Measurements from ENCODE around the gene NDUFS6.

Gene NDUFS6

DNA sequence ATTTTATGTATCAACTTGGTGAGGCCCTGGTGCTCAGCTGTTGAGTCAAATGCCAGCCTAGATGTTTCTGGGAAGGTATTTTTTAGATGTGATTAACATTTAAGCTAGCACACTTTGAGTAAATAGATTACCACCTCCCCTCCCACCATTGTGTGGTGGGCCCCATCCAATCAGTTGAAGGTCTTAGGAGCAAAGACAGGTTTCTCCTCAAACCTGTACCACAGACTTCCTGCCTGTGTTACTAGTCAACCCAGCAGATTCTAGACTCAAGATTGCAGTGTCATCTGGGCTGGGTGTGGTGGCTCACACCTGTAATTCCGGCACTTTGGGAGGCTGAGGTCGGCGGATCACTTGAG lies 35.3 kb upstream of the NDUFS6 start:
- DNase-seq = no peak

DNA sequence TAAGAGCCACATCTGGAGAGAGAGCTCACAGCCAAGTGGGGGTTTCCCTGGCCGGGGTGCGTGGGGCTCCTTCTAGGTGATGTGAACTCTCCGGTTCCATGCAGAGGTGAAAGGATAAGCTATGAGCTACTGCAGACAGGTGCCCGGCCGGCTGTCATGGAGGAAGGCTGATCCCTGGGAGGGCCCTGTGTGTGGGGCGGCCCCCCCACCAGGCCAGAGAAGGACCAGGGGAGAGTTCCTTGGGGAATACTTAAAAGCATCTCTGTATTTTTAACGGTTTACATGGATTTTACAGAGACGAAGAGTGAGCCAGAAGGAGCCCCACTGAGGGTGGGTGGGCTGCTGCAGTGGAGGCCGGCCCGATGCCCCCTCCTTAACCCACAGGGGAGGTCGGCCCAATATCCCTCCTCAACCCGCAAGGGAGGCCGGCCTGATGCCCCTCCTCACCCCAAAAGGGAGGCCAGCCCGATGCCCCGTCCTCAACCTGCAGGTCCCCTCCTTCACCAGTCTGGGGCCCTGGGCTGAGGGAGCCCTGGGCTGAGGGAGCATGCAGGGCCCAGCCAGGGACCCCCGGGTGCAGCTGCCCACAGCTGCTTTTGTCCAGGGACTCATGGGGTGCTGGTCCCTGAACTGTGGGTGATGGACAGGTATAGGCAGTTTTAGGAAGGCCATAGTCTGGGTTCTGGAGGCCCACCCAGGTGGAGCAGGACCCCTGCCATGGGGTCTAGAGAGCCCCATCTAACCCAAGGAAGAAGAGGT lies 33.5 kb upstream of the NDUFS6 start:
- DNase-seq = no peak

DNA sequence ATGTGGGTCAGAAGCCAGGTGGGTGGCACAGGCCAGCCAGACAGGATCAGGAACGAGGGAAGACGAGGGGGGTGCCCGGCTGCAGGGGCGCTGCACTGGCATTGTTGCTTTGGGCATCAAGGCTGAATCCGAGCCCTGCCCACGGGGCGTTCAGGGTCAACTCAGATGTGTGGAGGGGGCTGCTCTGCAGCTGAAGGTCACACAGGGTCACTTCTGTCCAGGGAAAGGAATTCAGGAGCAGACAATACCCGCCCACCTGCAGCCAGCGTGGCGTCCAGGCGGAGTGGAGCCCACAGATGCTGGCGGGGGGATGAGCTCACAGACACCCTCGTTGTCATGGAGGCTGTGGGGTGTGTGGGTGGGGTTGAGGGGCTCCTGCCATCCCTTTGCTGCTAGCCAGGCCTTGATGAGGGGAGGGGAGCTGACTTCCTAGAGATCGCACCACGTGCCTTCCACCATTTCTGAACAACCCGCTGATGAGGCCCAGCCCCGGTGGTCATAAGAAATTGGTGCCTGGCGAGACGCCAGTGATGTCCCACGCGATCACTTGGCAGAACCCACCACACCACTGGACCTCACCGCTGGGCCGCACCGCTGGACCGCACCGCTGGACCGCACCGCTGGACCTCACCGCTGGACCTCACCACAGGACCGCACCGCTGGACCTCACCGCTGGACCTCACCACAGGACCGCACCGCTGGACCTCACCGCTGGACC lies 32.8 kb upstream of the NDUFS6 start:
- no peak for DNase-seq

DNA sequence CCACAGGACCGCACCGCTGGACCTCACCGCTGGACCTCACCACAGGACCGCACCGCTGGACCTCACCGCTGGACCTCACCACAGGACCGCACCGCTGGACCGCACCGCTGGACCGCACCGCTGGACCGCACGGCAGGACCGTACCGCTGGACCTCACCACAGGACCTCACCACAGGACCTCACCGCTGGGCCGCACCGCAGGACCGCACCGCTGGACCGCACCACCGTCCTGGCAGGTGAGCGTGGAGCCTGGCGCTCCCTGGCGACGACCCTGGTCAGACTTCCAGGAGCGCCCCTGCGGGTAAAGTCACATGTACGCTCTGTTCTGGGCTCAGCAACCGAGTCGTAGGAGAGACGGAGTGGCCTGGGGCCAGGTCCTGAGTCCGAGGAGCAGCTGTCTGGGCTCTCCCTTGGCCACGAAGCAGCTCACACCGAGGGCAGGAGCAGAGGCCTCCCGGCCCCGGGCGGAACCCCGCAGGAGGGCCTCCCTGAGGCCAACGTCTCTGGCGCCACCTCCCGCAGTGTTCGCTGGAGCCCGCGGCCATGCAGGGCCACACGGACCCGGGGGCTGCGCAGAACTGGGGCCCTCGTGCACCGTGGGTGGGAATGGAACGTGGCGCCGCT lies 32.1 kb upstream of the NDUFS6 start:
- no peak for DNase-seq

DNA sequence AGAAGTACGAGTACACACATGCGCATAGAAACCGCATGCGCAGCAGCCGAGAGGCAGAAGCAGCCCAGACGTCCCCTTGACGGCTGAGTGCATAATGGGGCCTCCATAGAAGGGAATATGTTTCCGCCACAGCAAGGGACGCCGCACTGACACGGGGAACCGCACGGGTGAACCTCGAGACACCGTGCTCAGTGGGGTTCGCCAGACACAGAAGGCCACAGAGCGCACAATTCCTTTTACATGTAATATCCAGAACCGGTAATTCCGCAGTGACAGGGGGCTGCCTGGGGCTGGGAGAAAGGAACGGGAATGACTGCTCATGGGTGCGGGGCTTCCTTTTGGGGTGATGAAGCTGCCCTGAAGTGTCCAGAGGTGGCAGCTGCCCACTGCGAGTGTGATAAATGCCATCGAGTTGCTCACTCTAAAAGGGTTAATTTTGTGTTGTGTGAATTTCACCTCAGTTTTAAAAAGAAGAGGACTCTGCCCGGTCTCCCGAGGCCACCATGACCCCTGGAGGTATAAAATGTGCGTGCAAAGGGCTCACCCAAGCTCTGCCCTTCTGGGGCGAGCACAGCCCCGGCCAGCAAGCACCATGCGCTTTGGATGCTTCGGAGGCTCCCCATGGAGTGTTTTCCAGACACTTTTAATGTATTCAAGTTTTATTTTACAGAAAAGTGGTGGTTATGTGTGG lies 31.3 kb upstream of the NDUFS6 start:
- DNase-seq = no peak

DNA sequence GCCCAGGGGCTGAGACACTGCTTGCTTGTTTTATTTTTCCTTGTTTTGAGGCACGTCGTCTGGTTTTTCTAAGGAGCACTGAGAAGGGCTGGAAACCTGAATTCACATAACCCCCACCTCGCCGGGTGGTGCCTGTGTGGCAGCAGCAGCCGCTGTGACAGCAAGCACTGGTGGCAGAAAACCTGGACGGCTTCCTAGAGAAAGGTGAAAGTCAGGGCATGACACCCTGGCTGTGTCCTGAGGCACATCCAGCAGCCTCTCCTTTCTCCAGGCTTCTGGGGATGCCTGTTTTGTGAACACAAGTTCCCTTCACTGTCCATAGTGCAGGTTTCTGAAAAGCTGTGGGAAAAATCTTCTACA lies 30.8 kb upstream of the NDUFS6 start:
- DNase-seq = no peak

DNA sequence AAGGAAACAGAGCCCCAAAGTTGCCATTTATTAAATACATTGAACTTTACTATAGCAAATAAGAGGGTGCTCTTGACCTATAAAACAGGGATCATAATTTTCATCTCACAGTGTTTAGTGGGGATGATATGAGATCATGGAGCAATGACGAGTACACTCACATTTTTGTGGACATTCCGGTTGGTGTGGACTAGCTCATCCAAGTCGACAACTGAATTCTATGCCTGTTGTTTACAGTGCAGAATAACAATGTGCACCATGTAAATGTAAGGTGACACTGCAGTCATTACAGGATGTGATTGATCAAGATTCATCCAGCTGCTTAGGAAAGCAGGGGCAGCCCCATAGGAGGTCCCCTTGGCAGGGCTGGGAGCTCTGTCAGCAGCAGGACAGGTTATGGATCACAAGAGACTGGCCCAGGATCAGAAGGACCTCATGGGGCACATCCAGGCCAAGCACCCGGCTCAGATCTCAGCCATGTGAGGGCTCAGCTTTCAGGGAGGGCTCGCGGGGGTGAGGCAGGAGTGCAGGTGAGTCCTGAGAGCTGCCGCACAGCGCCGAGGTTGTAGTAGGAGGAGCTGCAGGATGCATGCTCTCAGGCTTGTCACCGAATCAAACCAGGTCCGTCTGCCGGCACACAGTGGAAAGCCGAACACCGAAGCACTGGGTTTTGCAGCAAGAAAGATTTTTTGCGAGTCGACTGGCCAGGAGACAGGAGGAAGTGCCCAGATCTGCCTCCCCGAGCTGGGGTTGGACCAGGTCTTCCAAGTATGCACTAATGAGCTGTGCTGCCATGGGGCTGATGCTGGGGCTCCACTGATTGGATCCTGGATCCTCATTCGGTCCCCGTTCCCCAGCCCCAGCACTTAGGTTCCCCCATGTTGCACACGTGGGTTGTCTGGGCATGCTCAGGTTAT lies 29.8 kb upstream of the NDUFS6 start:
- DNase-seq = no peak

GRCh38 chr5:1772634-1773033 lies 28.6 kb upstream of the NDUFS6 start:
- DNase-seq = no peak

GRCh38 chr5:1776831-1777230 lies 24.4 kb upstream of the NDUFS6 start:
- DNase-seq = no peak

DNA sequence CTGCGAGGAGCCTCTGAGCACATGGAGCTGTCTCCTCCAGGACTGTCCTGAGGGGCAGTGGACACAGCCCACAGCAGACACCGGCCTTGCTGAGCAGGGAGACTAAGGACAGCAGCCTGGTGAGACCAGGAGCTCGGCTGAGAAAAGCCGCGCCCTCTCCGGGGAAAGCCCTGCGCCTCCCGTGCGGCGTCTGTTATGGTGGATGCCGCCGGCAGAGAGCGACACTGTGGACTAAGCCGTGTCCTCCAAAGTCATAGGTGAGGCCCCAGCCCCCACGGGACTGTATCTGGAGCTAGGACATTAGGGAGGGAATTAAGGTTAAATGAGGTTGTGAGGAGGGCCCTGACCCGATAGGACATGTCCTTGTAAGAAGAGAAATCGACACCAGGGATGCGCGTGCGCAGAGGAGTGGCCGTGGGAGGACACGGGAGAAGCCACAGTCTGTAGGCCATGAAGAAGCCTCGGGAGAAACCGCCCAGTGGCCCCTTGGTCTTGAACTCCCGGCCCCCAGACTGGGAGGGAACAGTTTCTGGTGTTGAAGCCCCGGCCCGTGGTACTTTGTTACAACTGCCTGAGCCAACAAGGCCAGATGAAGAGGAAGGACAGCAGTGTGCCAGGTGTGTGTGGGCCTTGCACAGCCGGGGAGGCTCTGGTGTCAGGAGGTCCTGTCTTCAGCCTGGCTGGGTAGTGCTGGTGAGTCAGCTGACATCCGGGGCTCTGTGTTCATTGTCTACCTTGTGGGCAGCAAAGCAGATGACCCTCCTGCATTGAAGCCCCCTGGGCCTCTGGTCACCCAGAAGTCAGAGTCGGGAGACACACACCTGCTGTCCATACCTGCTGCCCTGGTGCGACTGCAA lies 23.7 kb upstream of the NDUFS6 start:
- DNase-seq = no peak

DNA sequence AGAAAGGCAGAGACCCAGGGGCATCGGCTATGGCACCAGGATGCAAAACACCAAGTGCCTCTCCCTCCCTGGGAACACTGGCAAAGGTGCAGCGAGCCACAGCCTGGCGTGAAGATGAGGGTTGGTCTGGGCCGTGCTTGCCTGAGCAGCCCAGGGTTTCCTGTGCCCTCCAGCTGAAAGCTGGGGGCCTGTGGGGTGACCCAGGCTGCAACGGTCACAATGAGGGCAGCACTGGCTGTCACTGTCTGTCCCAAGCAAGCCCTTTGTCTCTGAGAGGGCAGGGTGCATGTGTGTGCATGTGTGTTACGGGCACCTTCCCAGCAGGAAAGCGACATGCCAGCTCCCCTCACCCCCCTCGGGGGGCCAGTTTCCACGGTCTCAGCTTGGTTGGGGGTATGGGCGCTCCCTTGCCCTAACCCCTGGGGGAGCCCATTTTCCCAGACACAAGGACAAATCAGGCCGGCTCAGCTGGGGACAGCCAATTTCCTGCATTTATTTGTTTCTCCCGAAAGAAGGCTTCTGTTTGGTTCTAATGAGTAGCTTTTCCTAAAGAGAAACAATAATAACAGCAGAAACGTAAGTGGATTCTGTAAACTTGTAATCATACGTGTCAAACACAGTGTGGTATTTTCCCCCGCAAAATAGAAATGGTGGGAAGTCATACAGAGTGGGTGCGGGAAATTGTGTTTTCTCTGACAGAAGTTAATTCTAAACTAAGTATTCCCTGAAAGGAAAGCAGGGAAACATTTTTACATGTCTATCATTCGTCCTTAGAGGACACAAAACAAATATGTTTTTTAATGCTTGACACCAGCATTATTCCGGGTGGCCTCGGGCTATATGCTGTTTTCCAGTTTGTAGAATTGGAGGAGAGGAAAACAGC lies 22.8 kb upstream of the NDUFS6 start:
- no peak for DNase-seq

DNA sequence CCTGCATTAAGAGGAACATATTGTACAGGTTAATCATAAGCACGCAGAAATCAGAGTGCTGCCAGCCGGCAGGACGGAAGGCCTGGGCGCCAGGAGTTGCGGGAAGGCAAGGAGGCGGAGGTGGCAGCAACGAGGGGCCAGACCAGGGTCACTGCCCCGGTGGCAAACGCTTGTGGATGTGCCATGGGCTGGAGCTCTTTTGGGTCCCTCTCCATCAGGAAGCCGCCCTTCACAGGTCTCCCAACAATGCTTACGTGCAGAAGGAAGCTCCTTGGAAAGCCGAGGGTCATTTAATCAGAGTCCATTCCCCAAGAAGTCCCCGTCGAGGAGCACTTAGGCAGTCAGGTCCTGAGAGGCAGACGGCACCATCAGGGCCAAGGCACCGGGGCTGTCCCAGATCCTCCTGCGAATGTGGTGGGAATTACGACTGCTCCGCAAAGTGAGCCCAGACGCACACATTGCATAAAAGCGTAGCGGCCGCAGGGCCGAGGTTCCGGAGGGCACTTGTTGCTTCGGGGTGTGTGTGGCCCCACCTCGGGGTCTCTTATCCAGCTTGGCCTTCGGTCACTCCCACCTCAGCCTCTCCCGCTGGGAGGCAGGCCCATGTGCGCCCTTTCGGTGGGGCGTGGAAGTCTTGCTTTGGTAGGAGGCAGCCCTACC lies 22.1 kb upstream of the NDUFS6 start:
- DNase-seq = no peak

- DNase-seq = no peak
These were observed 21.2 kb upstream of the NDUFS6 start for GRCh38 chr5:1779782-1780613.

GRCh38 chr5:1780614-1780930 lies 20.6 kb upstream of the NDUFS6 start:
- no peak for DNase-seq

GRCh38 chr5:1781107-1781506 lies 20.1 kb upstream of the NDUFS6 start:
- no peak for DNase-seq

- no peak for DNase-seq
These were observed 19.4 kb upstream of the NDUFS6 start for GRCh38 chr5:1781726-1782384.

- DNase-seq = no peak
These were observed 18.6 kb upstream of the NDUFS6 start for GRCh38 chr5:1782385-1783215.

DNA sequence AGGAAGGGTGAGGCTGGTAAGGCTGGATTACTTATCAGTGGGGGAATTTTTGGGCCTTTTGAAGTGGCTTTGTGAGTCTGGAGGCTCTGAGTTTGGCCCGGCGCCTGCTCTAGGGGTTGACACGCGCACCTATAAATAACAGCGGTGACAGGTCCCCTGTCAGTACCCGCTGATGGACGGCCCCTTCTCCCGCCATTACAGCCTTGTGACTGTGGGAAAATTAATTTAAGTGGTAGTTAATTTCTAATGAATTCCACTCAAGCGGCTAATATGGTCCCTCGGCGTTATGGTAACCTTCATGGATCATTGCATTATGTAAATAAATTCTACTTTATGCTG lies 18.0 kb upstream of the NDUFS6 start:
- DNase-seq = no peak
